ENCODE measurements around the gene SCAF4. TPM values are rescaled to one million over a fixed set of nuclear protein-coding genes. Genes with fewer than 3 reads are reported as not detected.
"Not testable (repeated sequence)": the region's sequence is repeated elsewhere in the genome, so short reads cannot be mapped to it uniquely, and the experiment has no call there.

The SCAF4 gene
- total RNA-seq, 1 donor from 2014 or later, result 60.1 TPM

- Mint-ChIP-seq H3K27ac (no peak overlapping the region), H3K9me3 (no peaks in the 10 kb centered on the region), H3K4me3 (ENCODE audit: low read depth) (no peak overlapping the region), H3K36me3 (ENCODE audit: low read depth) (no peaks in the 10 kb centered on the region), H3K27me3 (ENCODE audit: low read depth) (peaks cover 10% of the 10 kb centered on the region), H3K4me1 (ENCODE audit: low read depth) (no peaks in the 10 kb centered on the region)
- DNase-seq (ENCODE audit: low spot score), result no peak
- intact Hi-C loops (cut with micrococcal nuclease), result no loop called here
These were observed 24.9 kb upstream of the SCAF4 start for GRCh38 chr21:31756787-31757186.

- Mint-ChIP-seq H3K36me3 (ENCODE audit: low read depth) (no peaks in the 10 kb centered on the region), H3K4me1 (ENCODE audit: low read depth) (no peaks in the 10 kb centered on the region), H3K9me3 (no peaks in the 10 kb centered on the region), H3K27ac (no peak overlapping the region), H3K27me3 (ENCODE audit: low read depth) (peaks cover 8% of the 10 kb centered on the region), H3K4me3 (ENCODE audit: low read depth) (no peak overlapping the region)
- no peak for DNase-seq (ENCODE audit: low spot score)
- intact Hi-C loops (cut with micrococcal nuclease), result no loop called here
These were observed 23.1 kb upstream of the SCAF4 start for GRCh38 chr21:31755027-31755426.

GRCh38 chr21:31754708-31754960, 22.7 kb upstream of the SCAF4 start:
- Mint-ChIP-seq H3K27ac (no peak overlapping the region), H3K27me3 (ENCODE audit: low read depth) (peaks cover 8% of the 10 kb centered on the region), H3K4me3 (ENCODE audit: low read depth) (no peak overlapping the region), H3K4me1 (ENCODE audit: low read depth) (no peaks in the 10 kb centered on the region), H3K36me3 (ENCODE audit: low read depth) (no peaks in the 10 kb centered on the region), H3K9me3 (no peaks in the 10 kb centered on the region)
- intact Hi-C loops (cut with micrococcal nuclease), result no loop called here
- DNase-seq (ENCODE audit: low spot score), result no peak

DNA sequence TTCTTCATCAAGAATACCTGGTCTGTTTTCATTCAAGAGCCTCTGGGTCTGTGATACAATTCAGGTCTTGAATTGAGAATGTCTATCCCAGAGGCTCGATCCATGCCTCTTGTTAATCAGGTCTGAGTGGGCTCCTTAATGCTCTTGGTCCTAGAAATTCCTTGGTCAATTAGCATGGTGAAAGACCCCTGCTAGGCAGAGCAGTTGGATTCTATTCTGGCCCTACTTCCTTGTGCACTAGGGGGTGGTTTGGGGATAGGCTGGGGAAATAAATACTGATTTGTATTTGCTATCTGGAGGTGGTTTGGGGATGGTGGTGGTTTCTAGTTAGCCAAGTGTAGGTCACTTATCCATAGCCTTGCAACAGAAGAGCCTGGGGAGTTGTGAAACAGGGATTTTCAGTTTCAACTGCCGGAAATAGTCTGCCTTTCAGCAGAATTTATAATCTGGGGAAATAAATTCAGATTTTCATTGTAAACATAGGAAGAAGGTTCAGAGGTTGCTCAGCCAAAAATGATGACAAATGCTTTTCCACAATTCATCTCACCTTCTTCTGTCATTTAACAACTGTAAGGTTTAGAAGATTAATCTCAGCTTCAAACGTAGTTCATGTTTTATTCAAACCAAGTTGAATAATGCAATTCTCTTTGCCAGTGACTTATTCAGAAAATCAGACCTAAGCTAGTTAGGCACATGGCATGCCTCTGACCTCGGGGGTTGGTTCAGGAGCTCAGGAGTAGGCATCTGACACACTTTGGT, 22.2 kb upstream of the SCAF4 start:
- H3K4me3 Mint-ChIP-seq (ENCODE audit: low read depth), result no peak overlapping the region
- no peaks in the 10 kb centered on the region for H3K4me1 Mint-ChIP-seq (ENCODE audit: low read depth)
- no peak overlapping the region for H3K27ac Mint-ChIP-seq
- H3K27me3 Mint-ChIP-seq (ENCODE audit: low read depth), result peaks cover 8% of the 10 kb centered on the region
- H3K36me3 Mint-ChIP-seq (ENCODE audit: low read depth), result no peaks in the 10 kb centered on the region
- no peak for DNase-seq (ENCODE audit: low spot score)
- intact Hi-C loops (cut with micrococcal nuclease), result no loop called here
- H3K9me3 Mint-ChIP-seq, result no peaks in the 10 kb centered on the region

DNA sequence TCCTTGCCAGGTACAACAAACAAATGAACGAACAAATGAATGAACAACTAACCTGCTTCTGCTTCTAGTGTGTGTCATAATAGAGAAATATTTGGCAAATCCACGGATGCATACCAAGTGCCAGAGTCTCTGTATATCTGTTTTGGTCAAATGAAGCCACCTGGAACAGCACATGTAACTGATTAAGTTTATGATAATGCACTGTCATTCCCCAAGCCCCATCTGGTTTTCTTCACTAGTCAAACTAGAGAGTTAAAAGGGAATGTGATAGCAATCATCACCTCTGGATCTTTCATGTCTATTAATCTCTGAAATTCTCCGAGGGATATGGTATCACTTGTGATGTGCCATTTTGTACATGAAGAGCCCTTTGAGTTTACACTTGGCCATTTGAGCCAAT, 21.0 kb upstream of the SCAF4 start:
- no peaks in the 10 kb centered on the region for H3K9me3 Mint-ChIP-seq
- no peak overlapping the region for H3K27ac Mint-ChIP-seq
- H3K4me1 Mint-ChIP-seq (ENCODE audit: low read depth), result no peaks in the 10 kb centered on the region
- DNase-seq (ENCODE audit: low spot score), result no peak
- no peaks in the 10 kb centered on the region for H3K36me3 Mint-ChIP-seq (ENCODE audit: low read depth)
- H3K4me3 Mint-ChIP-seq (ENCODE audit: low read depth), result no peak overlapping the region
- H3K27me3 Mint-ChIP-seq (ENCODE audit: low read depth), result peaks cover 5% of the 10 kb centered on the region
- intact Hi-C loops (cut with micrococcal nuclease), result no loop called here

GRCh38 chr21:31752352-31752751, 20.4 kb upstream of the SCAF4 start:
- intact Hi-C loops (cut with micrococcal nuclease), result no loop called here
- Mint-ChIP-seq H3K9me3 (no peaks in the 10 kb centered on the region), H3K27me3 (ENCODE audit: low read depth) (peaks cover 5% of the 10 kb centered on the region)

DNA sequence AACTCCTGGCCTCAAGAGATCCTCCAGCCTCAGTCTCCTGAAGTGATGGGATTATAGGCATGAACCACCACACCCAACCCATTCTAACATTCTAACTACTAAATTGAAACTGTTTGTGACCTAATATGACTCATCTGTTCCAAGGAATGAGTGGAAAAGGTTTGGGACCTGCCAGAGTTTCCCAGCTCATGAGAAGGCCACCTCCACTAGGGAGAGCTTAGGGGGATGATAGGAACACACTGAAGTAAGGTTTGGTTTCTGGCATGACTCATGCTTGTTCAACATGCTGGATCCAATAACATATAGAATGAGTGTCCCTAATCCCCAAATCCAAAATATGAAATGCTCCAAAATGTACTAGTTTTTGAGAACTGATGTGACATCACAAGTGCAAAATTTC, 18.9 kb upstream of the SCAF4 start:
- no peak for DNase-seq (ENCODE audit: low spot score)
- H3K9me3 Mint-ChIP-seq, result peaks cover 7% of the 10 kb centered on the region
- no peaks in the 10 kb centered on the region for H3K36me3 Mint-ChIP-seq (ENCODE audit: low read depth)
- no peak overlapping the region for H3K27ac Mint-ChIP-seq
- H3K4me1 Mint-ChIP-seq (ENCODE audit: low read depth), result no peaks in the 10 kb centered on the region
- no peak overlapping the region for H3K4me3 Mint-ChIP-seq (ENCODE audit: low read depth)
- intact Hi-C loops (cut with micrococcal nuclease), result no loop called here
- peaks cover under 1% of the 10 kb centered on the region for H3K27me3 Mint-ChIP-seq (ENCODE audit: low read depth)

More at GRCh38 chr21:31752352-31752751, 20.4 kb upstream of the SCAF4 start:
- Mint-ChIP-seq H3K27ac (no peak overlapping the region), H3K36me3 (ENCODE audit: low read depth) (no peaks in the 10 kb centered on the region), H3K4me1 (ENCODE audit: low read depth) (no peaks in the 10 kb centered on the region), H3K4me3 (ENCODE audit: low read depth) (no peak overlapping the region)
- no peak for DNase-seq (ENCODE audit: low spot score)

DNA sequence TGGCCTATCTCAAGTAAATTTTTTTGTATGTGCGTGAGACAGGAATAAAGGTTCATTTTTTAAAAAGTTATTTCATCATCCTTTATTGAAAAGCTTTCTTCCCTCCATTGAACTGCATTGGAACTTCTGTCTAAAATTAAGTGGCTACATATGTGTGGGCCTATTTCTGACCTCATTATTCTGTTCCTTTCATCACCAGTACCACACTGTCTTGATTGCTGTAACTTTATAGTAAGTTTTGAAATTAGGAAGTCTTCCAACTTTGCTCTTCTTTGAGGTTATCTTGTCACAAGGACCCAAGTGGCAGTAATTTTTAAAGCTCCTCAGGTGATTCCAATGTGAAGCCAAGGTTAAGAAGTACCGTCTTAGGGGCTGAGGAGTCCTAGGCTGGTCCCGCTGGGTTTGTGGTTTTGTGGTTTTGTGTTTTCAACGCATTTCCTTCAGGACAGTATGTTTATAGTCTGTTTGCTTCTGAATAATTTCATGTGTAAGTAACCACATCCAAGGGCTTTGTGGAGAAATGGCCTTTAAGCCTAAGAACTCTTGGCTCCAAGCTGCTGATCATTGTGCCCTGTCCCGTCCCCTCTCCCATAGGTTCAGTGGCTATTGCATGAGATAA, 12.4 kb upstream of the SCAF4 start:
- H3K36me3 Mint-ChIP-seq (ENCODE audit: low read depth), result no peaks in the 10 kb centered on the region
- intact Hi-C loops (cut with micrococcal nuclease), result no loop called here
- peaks cover 6% of the 10 kb centered on the region for H3K4me1 Mint-ChIP-seq (ENCODE audit: low read depth)
- H3K27me3 Mint-ChIP-seq (ENCODE audit: low read depth), result no peaks in the 10 kb centered on the region
- DNase-seq (ENCODE audit: low spot score), result no peak
- peaks cover 9% of the 10 kb centered on the region for H3K9me3 Mint-ChIP-seq
- no peak overlapping the region for H3K4me3 Mint-ChIP-seq (ENCODE audit: low read depth)
- no peak overlapping the region for H3K27ac Mint-ChIP-seq

GRCh38 chr21:31743712-31744111, 11.8 kb upstream of the SCAF4 start:
- no peaks in the 10 kb centered on the region for H3K27me3 Mint-ChIP-seq (ENCODE audit: low read depth)
- no peak overlapping the region for H3K27ac Mint-ChIP-seq
- no peak overlapping the region for H3K4me3 Mint-ChIP-seq (ENCODE audit: low read depth)
- no peak for DNase-seq (ENCODE audit: low spot score)
- intact Hi-C loops (cut with micrococcal nuclease), result no loop called here
- H3K36me3 Mint-ChIP-seq (ENCODE audit: low read depth), result no peaks in the 10 kb centered on the region
- H3K4me1 Mint-ChIP-seq (ENCODE audit: low read depth), result peaks cover 6% of the 10 kb centered on the region
- peaks cover 9% of the 10 kb centered on the region for H3K9me3 Mint-ChIP-seq

DNA sequence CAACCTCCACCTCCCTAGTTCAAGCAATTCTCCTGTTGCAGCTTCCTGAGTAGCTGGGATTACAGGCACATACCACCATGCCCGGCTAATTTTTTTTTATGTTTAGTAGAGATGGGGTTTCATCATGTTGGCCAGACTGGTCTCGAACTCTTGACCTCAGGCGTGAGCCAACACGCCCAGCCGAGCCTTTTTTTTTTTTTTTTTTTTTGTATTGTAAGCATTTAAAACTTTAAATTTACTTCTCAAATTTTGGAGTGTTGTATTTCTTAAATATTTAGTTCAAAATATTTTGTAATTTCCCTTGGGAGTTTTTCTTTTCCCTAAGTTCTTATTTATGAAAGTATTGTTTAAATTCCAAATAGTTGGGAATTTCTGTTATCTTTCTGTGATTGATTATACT, 9.2 kb upstream of the SCAF4 start:
- H3K9me3 Mint-ChIP-seq, result peaks cover 4% of the 10 kb centered on the region
- no peak for DNase-seq (ENCODE audit: low spot score)
- no peak overlapping the region for H3K4me3 Mint-ChIP-seq (ENCODE audit: low read depth)
- H3K36me3 Mint-ChIP-seq (ENCODE audit: low read depth), result no peaks in the 10 kb centered on the region
- no peaks in the 10 kb centered on the region for H3K27me3 Mint-ChIP-seq (ENCODE audit: low read depth)
- H3K27ac Mint-ChIP-seq, result no peak overlapping the region
- intact Hi-C loops (cut with micrococcal nuclease), result no loop called here
- peaks cover 6% of the 10 kb centered on the region for H3K4me1 Mint-ChIP-seq (ENCODE audit: low read depth)

- H3K27me3 Mint-ChIP-seq (ENCODE audit: low read depth); intact Hi-C loops (cut with micrococcal nuclease); H3K36me3 Mint-ChIP-seq (ENCODE audit: low read depth); H3K27ac Mint-ChIP-seq; H3K4me3 Mint-ChIP-seq (ENCODE audit: low read depth); DNase-seq (ENCODE audit: low spot score); H3K9me3 Mint-ChIP-seq; H3K4me1 Mint-ChIP-seq (ENCODE audit: low read depth): not testable (repeated sequence)
These were observed 5.9 kb upstream of the SCAF4 start for GRCh38 chr21:31737586-31738397.

GRCh38 chr21:31735511-31735992, 3.6 kb upstream of the SCAF4 start:
- intact Hi-C loops (cut with micrococcal nuclease), result no loop called here
- Mint-ChIP-seq H3K36me3 (ENCODE audit: low read depth) (no peaks in the 10 kb centered on the region), H3K27ac (no peak overlapping the region), H3K4me1 (ENCODE audit: low read depth) (peaks cover under 1% of the 10 kb centered on the region), H3K4me3 (ENCODE audit: low read depth) (no peak overlapping the region), H3K27me3 (ENCODE audit: low read depth) (no peaks in the 10 kb centered on the region), H3K9me3 (no peaks in the 10 kb centered on the region)
- DNase-seq (ENCODE audit: low spot score), result no peak

- intact Hi-C loops (cut with micrococcal nuclease), result loop anchor here (2.0 to 5.0 kb wide), 3 partner anchors 544 to 879 kb away; partner anchors contain the start of genes CFAP298, MIS18A and URB1
- no peaks in the 10 kb centered on the region for H3K36me3 Mint-ChIP-seq (ENCODE audit: low read depth)
- H3K27ac Mint-ChIP-seq, result no peak overlapping the region
- peaks cover 7% of the 10 kb centered on the region for H3K4me1 Mint-ChIP-seq (ENCODE audit: low read depth)
- H3K9me3 Mint-ChIP-seq, result no peaks in the 10 kb centered on the region
- DNase-seq (ENCODE audit: low spot score), result no peak
- no peak overlapping the region for H3K4me3 Mint-ChIP-seq (ENCODE audit: low read depth)
- H3K27me3 Mint-ChIP-seq (ENCODE audit: low read depth), result no peaks in the 10 kb centered on the region
These were observed 1.7 kb upstream of the SCAF4 start for GRCh38 chr21:31733551-31734149.
